Parathyroid adenoma (tissue), 2 donors: ENCODE results near the gene NLGN2.

Experiments
- H2AFZ ChIP-seq: fragments of 300-600 bp; sonication (generic); one replicate; pipeline ENCODE4 v1.7.0; 2017; ENCODE audit warnings: antibody characterized with exemption, mild to moderate bottlenecking
- H3K27ac ChIP-seq: fragments of 300-600 bp; sonication (generic); one replicate; pipeline ENCODE4 v1.7.0; 2017
- H3K27me3 ChIP-seq: fragments of 300-600 bp; sonication (generic); one replicate; pipeline ENCODE4 v1.7.0; 2017; ENCODE audit warnings: low read length; ENCODE audit not compliant: control insufficient read depth, insufficient read depth
- H3K36me3 ChIP-seq: fragments of 300-600 bp; sonication (generic); one replicate; pipeline ENCODE4 v1.7.0; 2017; ENCODE audit warnings: low read length; ENCODE audit not compliant: control insufficient read depth, insufficient read depth
- H3K4me1 ChIP-seq: fragments of 300-600 bp; sonication (generic); one replicate; pipeline ENCODE4 v1.7.0; 2017; ENCODE audit warnings: control low read depth
- H3K4me2 ChIP-seq: fragments of 300-600 bp; sonication (generic); one replicate; pipeline ENCODE4 v1.7.0; 2017; ENCODE audit warnings: low read length
- H3K4me3 ChIP-seq: fragments of 300-600 bp; sonication (generic); one replicate; pipeline ENCODE4 v1.7.0; 2017; ENCODE audit warnings: low read depth, low read length
- H3K79me2 ChIP-seq: fragments of 300-600 bp; sonication (generic); one replicate; pipeline ENCODE4 v1.7.0; 2017; ENCODE audit warnings: control low read depth
- H3K9ac ChIP-seq: fragments of 300-600 bp; sonication (generic); one replicate; pipeline ENCODE4 v1.7.0; 2017; ENCODE audit warnings: mild to moderate bottlenecking
- H3K9me3 ChIP-seq: fragments of 300-600 bp; sonication (generic); one replicate; pipeline ENCODE4 v1.7.0; 2017; ENCODE audit warnings: low read length; ENCODE audit not compliant: control insufficient read depth
- CTCF ChIP-seq: fragments of 300-600 bp; sonication (generic); IDR thresholded peaks from one replicate; pipeline ENCODE4 v1.7.0; 2017; ENCODE audit warnings: antibody characterized with exemption, mild to moderate bottlenecking
- donor health status: primary hyperparathyroidism.

The NLGN2 gene

GRCh38 chr17:7423679-7424078, 16.0 kb downstream of the NLGN2 start:
- H3K27me3 ChIP-seq = no peaks in the 10 kb centered on the region
- H2AFZ ChIP-seq = no peak overlapping the region
- no peak overlapping the region for H3K4me2 ChIP-seq
- no peak overlapping the region for H3K9ac ChIP-seq
- no peaks in the 10 kb centered on the region for H3K4me1 ChIP-seq
- H3K27ac ChIP-seq = no peak overlapping the region
- no peaks in the 10 kb centered on the region for H3K79me2 ChIP-seq
- no peaks in the 10 kb centered on the region for H3K9me3 ChIP-seq
- H3K4me3 ChIP-seq = no peak overlapping the region
- no peak for TF ChIP-seq CTCF
- H3K36me3 ChIP-seq = no peaks in the 10 kb centered on the region

DNA sequence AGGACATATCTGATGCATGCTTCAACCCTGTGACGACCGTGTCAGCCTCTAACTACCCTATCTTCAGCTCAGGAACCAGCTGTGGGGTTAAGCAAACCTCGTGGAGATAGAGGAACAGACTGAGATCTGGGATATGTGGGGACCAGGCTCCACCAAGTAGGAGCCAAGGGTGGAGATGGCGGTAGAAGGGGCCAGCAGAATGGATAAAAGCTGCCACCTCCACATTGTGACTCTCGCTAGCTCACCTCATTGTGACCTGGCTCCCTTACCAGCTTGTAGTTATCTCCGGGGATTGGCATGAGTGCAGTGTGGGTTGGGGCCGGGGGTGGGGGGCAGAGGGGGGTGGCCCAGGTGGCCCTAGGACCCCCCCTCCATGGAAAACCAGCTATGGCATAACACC, 17.7 kb downstream of the NLGN2 start, which contains the start of gene SPEM2:
Gene SPEM2, plus strand, starts transcription at position 301 of the 400 bp plus-strand sequence. Its CDS starts 73 bp downstream, at position 374.
- Histone ChIP-seq H3K36me3 (no peaks in the 10 kb centered on the region), H3K27me3 (no peaks in the 10 kb centered on the region), H3K9me3 (no peaks in the 10 kb centered on the region), H3K9ac (no peak within 1 kb of the TSS), H3K4me3 (no peak within 1 kb of the TSS), H3K4me1 (no peaks in the 10 kb centered on the region), H3K4me2 (no peak within 1 kb of the TSS), H2AFZ (no peak within 1 kb of the TSS), H3K27ac (no peak within 1 kb of the TSS), H3K79me2 (no peaks in the 10 kb centered on the region)
- TF ChIP-seq CTCF = no peak

DNA sequence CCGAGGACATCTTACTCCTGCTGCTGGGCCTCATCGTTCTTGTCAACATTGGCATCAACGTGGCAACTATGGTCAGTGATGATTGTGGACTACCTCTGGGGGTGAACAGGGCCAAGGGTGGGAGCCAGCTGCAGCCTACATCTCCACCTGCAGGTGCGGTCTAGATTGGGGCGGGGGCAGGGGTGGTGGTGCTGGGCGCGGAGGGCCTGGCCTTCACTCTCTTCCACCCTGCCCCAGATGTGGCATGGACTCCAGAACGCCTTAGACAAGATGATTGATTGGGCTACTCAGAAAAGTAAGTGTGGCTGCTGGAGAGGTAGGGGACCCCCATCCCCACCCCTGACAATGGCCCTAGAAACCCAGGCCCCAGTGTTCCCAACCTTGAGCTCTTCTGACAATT, 18.1 kb downstream of the NLGN2 start:
- H3K27me3 ChIP-seq = no peaks in the 10 kb centered on the region
- H3K9me3 ChIP-seq = no peaks in the 10 kb centered on the region
- H3K4me2 ChIP-seq = no peak overlapping the region
- no peak overlapping the region for H3K27ac ChIP-seq
- no peaks in the 10 kb centered on the region for H3K36me3 ChIP-seq
- H3K9ac ChIP-seq = no peak overlapping the region
- no peak for TF ChIP-seq CTCF
- H3K4me1 ChIP-seq = no peaks in the 10 kb centered on the region
- H3K4me3 ChIP-seq = no peak overlapping the region
- H3K79me2 ChIP-seq = no peaks in the 10 kb centered on the region
- no peak overlapping the region for H2AFZ ChIP-seq

- H2AFZ ChIP-seq = no peak overlapping the region
- H3K79me2 ChIP-seq = no peaks in the 10 kb centered on the region
- no peak for TF ChIP-seq CTCF
- no peak overlapping the region for H3K4me3 ChIP-seq
- H3K9me3 ChIP-seq = no peaks in the 10 kb centered on the region
- no peaks in the 10 kb centered on the region for H3K27me3 ChIP-seq
- H3K9ac ChIP-seq = no peak overlapping the region
- H3K4me1 ChIP-seq = no peaks in the 10 kb centered on the region
- H3K36me3 ChIP-seq = no peaks in the 10 kb centered on the region
- no peak overlapping the region for H3K4me2 ChIP-seq
- no peak overlapping the region for H3K27ac ChIP-seq
These were observed 18.7 kb downstream of the NLGN2 start for GRCh38 chr17:7426203-7426863.

GRCh38 chr17:7426896-7427489, 19.3 kb downstream of the NLGN2 start:
- no peak overlapping the region for H3K9ac ChIP-seq
- H3K36me3 ChIP-seq = no peaks in the 10 kb centered on the region
- TF ChIP-seq CTCF = no peak
- H3K9me3 ChIP-seq = no peaks in the 10 kb centered on the region
- no peaks in the 10 kb centered on the region for H3K4me1 ChIP-seq
- no peak overlapping the region for H3K4me2 ChIP-seq
- no peak overlapping the region for H3K4me3 ChIP-seq
- H2AFZ ChIP-seq = no peak overlapping the region
- no peak overlapping the region for H3K27ac ChIP-seq
- H3K27me3 ChIP-seq = no peaks in the 10 kb centered on the region
- H3K79me2 ChIP-seq = no peaks in the 10 kb centered on the region
